HepG2 (cell line): ENCODE results near the gene KCNH8. TPM values are rescaled to one million over a fixed set of nuclear protein-coding genes. Genes with fewer than 3 reads are reported as not detected.
"Not testable (repeated sequence)": the region's sequence is repeated elsewhere in the genome, so short reads cannot be mapped to it uniquely, and the experiment has no call there.

Source experiments
- ATAC-seq: fragments of 200-7000 bp; cut with Tn5 transposase; 3 replicates; pipeline ENCODE4 v1.9.1; 2020; ENCODE audit warnings: mild to moderate bottlenecking, moderate library complexity
- BruUV-seq: library from RNA; stranded (reverse); fragments of 400-500 nt; replicated peaks from 2 replicates; lab custom pipeline; 2021; lab: Mats Ljungman, UMichigan
- CTCF ChIA-PET: fragments of 300-600 bp; formaldehyde crosslinking; extraction: SDS; loops from one replicate; lab custom pipeline; 2021; ENCODE audit warnings: low total read pairs, inconsistent platforms, low intra/inter-chr PET ratio; lab: Yijun Ruan, JAX
- POLR2A ChIA-PET: fragments of 350-600 bp; sonication (Branson Sonifier 250); formaldehyde crosslinking; loops from one replicate; lab custom pipeline; 2020; ENCODE audit warnings: antibody characterized with exemption, inconsistent platforms; lab: Yijun Ruan, JAX
- DNase-seq: peaks from one replicate; pipeline ENCODE4 v3.0.0-alpha.2; 2015; ENCODE audit warnings: low spot score
- FAIRE-seq: peaks from 3 replicates; lab custom pipeline; 2011; peaks lifted over from hg19 to GRCh38; lab: Jason Lieb, UNC
- H2AFZ ChIP-seq: one replicate; pipeline ENCODE4 v1.6.1; 2011; ENCODE audit warnings: low read length, inconsistent platforms
- H3K27ac ChIP-seq: fragments of 300-600 bp; 3 replicates; pipeline ENCODE4 v1.8.0; 2011; ENCODE audit warnings: mixed run types, mild to moderate bottlenecking, mixed read lengths, low read length, inconsistent platforms; ENCODE audit not compliant: insufficient read depth; ENCODE audit errors: extremely low read length
- H3K27me3 ChIP-seq, 2 experiments: fragments of 200-600 bp in 1 of 2; 2 replicates in 1 of 2; 3 replicates in 1 of 2; pipeline versions ENCODE4 v1.6.0 to v1.8.0; 2011; ENCODE audit warnings: low read length in 2 of 2, mild to moderate bottlenecking in 2 of 2, moderate library complexity in 2 of 2, inconsistent platforms in 1 of 2; ENCODE audit not compliant: insufficient read depth in 2 of 2, control insufficient read depth in 1 of 2
- H3K36me3 ChIP-seq, 2 experiments: fragments of 200-600 bp in 1 of 2; replicated peaks in 1 of 2; 2 replicates in 1 of 2; 3 replicates in 1 of 2; pipeline versions ENCODE4 v1.5.1 to v1.8.0; 2011; ENCODE audit warnings: low read length in 2 of 2, inconsistent platforms in 1 of 2; ENCODE audit not compliant: insufficient read depth in 2 of 2, control insufficient read depth in 1 of 2
- H3K4me1 ChIP-seq: 2 replicates; pipeline ENCODE4 v1.5.1; 2012; ENCODE audit warnings: low read length, inconsistent platforms; ENCODE audit not compliant: insufficient read depth
- H3K4me2 ChIP-seq: 2 replicates; pipeline ENCODE4 v1.6.0; 2011; ENCODE audit warnings: low read depth, low read length, inconsistent platforms
- H3K4me3 ChIP-seq, 3 experiments: fragments of 200-600 bp in 1 of 3; sonication (generic), shearing (Covaris generic) in 1 of 3; replicated peaks in 1 of 3; 2 replicates each; pipeline ENCODE4 v1.5.1; 2011 to 2016; ENCODE audit warnings: low read length in 3 of 3, inconsistent platforms in 2 of 3, low read depth in 2 of 3, mild to moderate bottlenecking in 2 of 3, control low read depth in 1 of 3, mixed read lengths in 1 of 3; ENCODE audit not compliant: insufficient read depth in 1 of 3
- H3K79me2 ChIP-seq: one replicate; pipeline ENCODE4 v1.6.1; 2011; ENCODE audit warnings: low read length, inconsistent platforms; ENCODE audit not compliant: insufficient read depth
- H3K9ac ChIP-seq: 2 replicates; pipeline ENCODE4 v1.6.0; 2011; ENCODE audit warnings: mild to moderate bottlenecking, low read depth, low read length, inconsistent platforms; ENCODE audit not compliant: insufficient read depth
- H3K9me3 ChIP-seq: 2 replicates; pipeline ENCODE4 v1.5.1; 2012; ENCODE audit warnings: mild to moderate bottlenecking, low read length
- H4K20me1 ChIP-seq: 2 replicates; pipeline ENCODE4 v1.6.0; 2011; ENCODE audit warnings: inconsistent platforms, mild to moderate bottlenecking, low read length, moderate library complexity; ENCODE audit not compliant: insufficient read depth
- ATAD3A ChIP-seq: sonication (generic); formaldehyde crosslinking; IDR thresholded peaks from 2 replicates; pipeline ENCODE4 v1.4.0; 2020; ENCODE audit warnings: missing genetic modification reagents
- ATF7-NPFF ChIP-seq: sonication (generic); formaldehyde crosslinking; IDR thresholded peaks from 2 replicates; pipeline ENCODE4 v1.8.1; 2023; ENCODE audit warnings: mild to moderate bottlenecking, low read depth, missing genetic modification reagents, moderate library complexity
- GLI4 ChIP-seq: sonication (generic); formaldehyde crosslinking; IDR thresholded peaks from 2 replicates; pipeline ENCODE4 v1.5.1; 2020; ENCODE audit warnings: missing genetic modification reagents, mild to moderate bottlenecking, moderate library complexity, borderline replicate concordance
- HDAC1 ChIP-seq: sonication (generic); formaldehyde crosslinking; IDR thresholded peaks from 2 replicates; pipeline ENCODE4 v1.5.1; 2020; ENCODE audit warnings: mild to moderate bottlenecking, missing genetic modification reagents
- HNF4A ChIP-seq: sonication (generic); formaldehyde crosslinking; IDR thresholded peaks from 2 replicates; pipeline ENCODE4 v1.4.0; 2020; ENCODE audit warnings: missing genetic modification reagents
- MTF1 ChIP-seq: sonication (generic); formaldehyde crosslinking; IDR thresholded peaks from 2 replicates; pipeline ENCODE4 v1.5.0; 2020; ENCODE audit warnings: missing genetic modification reagents
- RAD51 ChIP-seq: fragments of 450-650 bp; IDR thresholded peaks from 2 replicates; pipeline ENCODE4 v1.6.1; 2016; ENCODE audit warnings: borderline replicate concordance
- TCF12 ChIP-seq, 2 experiments: fragments of 450-650 bp in 1 of 2; sonication (generic) in 1 of 2; formaldehyde crosslinking in 1 of 2; IDR thresholded peaks; 2 replicates each; pipeline versions ENCODE4 v1.6.1 to v1.8.0; 2017 to 2022; ENCODE audit warnings: antibody characterized with exemption in 1 of 2, mild to moderate bottlenecking in 1 of 2, missing genetic modification reagents in 1 of 2, moderate library complexity in 1 of 2
- ZNF44 ChIP-seq: sonication (generic); formaldehyde crosslinking; IDR thresholded peaks from 2 replicates; pipeline ENCODE4 v1.5.1; 2020; ENCODE audit warnings: mild to moderate bottlenecking, missing genetic modification reagents
- ZSCAN21 ChIP-seq: sonication (generic); formaldehyde crosslinking; IDR thresholded peaks from 2 replicates; pipeline ENCODE4 v1.8.0; 2022; ENCODE audit warnings: mild to moderate bottlenecking, missing genetic modification reagents, moderate library complexity, borderline replicate concordance
- WGBS: methylation state at CpG from one replicate; pipeline ENCODE4 v1.1.6; 2017; ENCODE audit warnings: low lambda C conversion rate; 5-methylcytosine and 5-hydroxymethylcytosine counted together
- in situ Hi-C: cut with HindIII; loops from 2 replicates; pipeline ENCODE4 v1.10.0; 2017; ENCODE audit warnings: low pct_unique_long_range_greater_than_20kb; ENCODE audit not compliant: extremely low pct_ligation_motif_present
- intact Hi-C: fragments of 100-400 bp; cut with micrococcal nuclease; formaldehyde crosslinking; loops from one replicate; pipeline ENCODE4 v1.10.0; 2022; ENCODE audit not compliant: unreplicated experiment
- polyA plus RNA-seq, 8 experiments: library from polyadenylated mRNA; depleted of rRNA in 3 of 8; stranded (reverse) in 7 of 8; unstranded in 1 of 8; fragments of >200 nt; fragmentation: Illumina TruSeq in 4 of 8; extraction: Trizol in 4 of 8; gene quantifications; 2 replicates each; pipeline versions ENCODE4 v1.2.1 to v1.2.3, GENCODE V29; 2011 to 2016; ENCODE audit warnings: low read depth in 4 of 8, missing spikeins in 1 of 8, mixed read lengths in 1 of 8; ENCODE audit not compliant: insufficient read depth in 1 of 8
- total RNA-seq, 5 experiments: library from RNA; depleted of rRNA; stranded (reverse); fragments of >200 nt; fragmentation: Illumina TruSeq; extraction: Trizol; gene quantifications; 2 replicates each; pipeline ENCODE4 v1.2.3, GENCODE V29; 2016; ENCODE audit warnings: low read depth in 1 of 5
- TF ChIP-seq, protein P1 (sequence below): IDR thresholded peaks from 2 replicates; pipeline ENCODE4 v1.6.1; 2016
- TF ChIP-seq, protein P2 (sequence below): sonication (generic); formaldehyde crosslinking; IDR thresholded peaks from 2 replicates; pipeline ENCODE4 v1.5.1; 2020; ENCODE audit warnings: missing genetic modification reagents, mild to moderate bottlenecking, borderline replicate concordance
- TF ChIP-seq, protein P3 (sequence below): IDR thresholded peaks from 2 replicates; pipeline ENCODE4 v1.6.1; 2012; ENCODE audit warnings: inconsistent platforms
- TF ChIP-seq, protein P4 (sequence below): sonication (generic); formaldehyde crosslinking; conservative IDR thresholded peaks from 2 replicates; pipeline ENCODE4 v1.8.0; 2022; ENCODE audit warnings: mild to moderate bottlenecking, moderate library complexity, missing genetic modification reagents

Gene KCNH8
- total and polyA plus RNA-seq, 2 of the 13 experiments (the other 11 are each of a cell fraction or from before 2014, with no cell fraction given), result 0.04 TPM; not detected in 1

DNA sequence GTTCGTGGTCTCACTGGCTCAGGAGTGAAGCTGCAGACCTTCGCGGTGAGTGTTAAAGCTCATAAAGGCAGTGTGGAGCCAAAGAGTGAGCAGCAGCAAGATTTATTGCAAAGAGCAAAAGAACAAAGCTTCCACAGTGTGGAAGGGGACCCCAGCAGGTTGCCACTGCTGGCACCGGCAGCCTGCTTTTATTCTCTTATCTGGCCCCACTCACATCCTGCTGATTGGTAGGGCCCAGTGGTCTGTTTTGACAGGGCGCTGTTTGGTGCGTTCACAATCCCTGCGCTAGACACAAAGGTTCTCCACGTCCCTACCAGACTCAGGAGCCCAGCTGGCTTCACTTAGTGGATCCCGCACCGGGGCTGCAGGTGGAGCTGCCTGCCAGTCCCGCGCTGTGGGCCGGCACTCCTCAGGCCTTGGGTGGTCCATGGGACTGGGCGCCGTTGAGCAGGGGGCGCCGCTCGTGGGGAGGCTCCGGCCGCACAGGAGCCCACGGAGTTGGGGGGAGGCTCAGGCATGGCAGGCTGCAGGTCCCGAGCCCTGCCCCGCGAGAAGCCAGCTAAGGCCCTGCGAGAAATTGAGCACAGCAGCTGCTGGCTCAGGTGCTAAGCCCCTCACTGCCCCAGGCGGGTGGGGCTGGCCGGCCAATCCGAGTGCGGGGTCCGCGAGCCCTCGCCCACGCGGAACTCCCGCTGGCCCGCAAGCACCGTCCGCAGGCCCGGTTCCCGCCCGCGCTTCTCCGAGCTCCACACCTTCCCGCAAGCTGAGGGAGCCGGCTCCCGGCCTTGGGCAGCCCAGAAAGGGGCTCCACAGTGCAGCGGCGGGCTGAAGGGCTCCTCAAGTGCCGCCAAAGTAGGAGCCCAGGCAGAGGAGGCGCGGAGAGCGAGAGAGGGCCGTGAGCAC, 85.8 kb downstream of the KCNH8 start:
- DNase-seq, H3K79me2 ChIP-seq, H3K9ac ChIP-seq, H3K27ac ChIP-seq, in situ Hi-C loops, H3K27me3 ChIP-seq, ATAC-seq, H2AFZ ChIP-seq, H3K4me1 ChIP-seq, H3K4me2 ChIP-seq, POLR2A ChIA-PET, H3K4me3 ChIP-seq, intact Hi-C loops, H3K36me3 ChIP-seq, FAIRE-seq, CTCF ChIA-PET, H3K9me3 ChIP-seq, H4K20me1 ChIP-seq, BruUV-seq: not testable (repeated sequence)
- 74% methylated on average over 22 of the region's 53 CpGs for WGBS

DNA sequence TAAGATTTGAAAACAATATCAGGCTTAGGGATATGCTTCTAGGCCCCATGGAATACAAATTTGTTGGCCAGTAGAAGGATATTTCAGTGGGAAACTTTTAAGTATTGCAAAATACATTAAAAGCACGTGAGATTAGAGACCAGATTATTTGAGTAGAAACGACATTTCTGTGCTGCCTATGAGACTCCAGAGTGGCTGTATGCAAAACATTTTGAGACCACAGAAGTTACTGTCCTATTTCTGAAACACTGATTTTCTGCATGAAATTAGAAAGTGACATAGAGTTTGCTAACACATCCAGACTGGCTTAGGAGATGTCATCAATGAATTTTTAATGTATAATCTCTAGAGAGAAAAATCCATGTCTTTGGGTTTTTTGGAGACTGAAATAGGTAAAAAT, 99.8 kb downstream of the KCNH8 start:
- H4K20me1 ChIP-seq, result no peaks in the 10 kb centered on the region
- CTCF ChIA-PET, result no interaction called here
- ATAC-seq, result no peak
- DNase-seq, result no peak
- H3K4me2 ChIP-seq, result no peak overlapping the region
- H3K36me3 ChIP-seq, result no peaks in the 10 kb centered on the region
- no peaks in the 10 kb centered on the region for H3K79me2 ChIP-seq
- BruUV-seq, result no TSS peak
- no peak overlapping the region for H3K27ac ChIP-seq
- FAIRE-seq, result no peak
- no peaks in the 10 kb centered on the region for H3K9me3 ChIP-seq
- H3K4me3 ChIP-seq, result no peak overlapping the region
- 0% methylated on average over 2 of the region's 2 CpGs for whole genome bisulfite sequencing
- no peak overlapping the region for H2AFZ ChIP-seq
- intact Hi-C loops, result no loop called here
- H3K4me1 ChIP-seq, result no peaks in the 10 kb centered on the region
- in situ Hi-C loops, result no loop called here
- H3K27me3 ChIP-seq, result no peaks in the 10 kb centered on the region
- no peak overlapping the region for H3K9ac ChIP-seq
- POLR2A ChIA-PET, result no interaction called here
- TF ChIP-seq, protein P1, sequence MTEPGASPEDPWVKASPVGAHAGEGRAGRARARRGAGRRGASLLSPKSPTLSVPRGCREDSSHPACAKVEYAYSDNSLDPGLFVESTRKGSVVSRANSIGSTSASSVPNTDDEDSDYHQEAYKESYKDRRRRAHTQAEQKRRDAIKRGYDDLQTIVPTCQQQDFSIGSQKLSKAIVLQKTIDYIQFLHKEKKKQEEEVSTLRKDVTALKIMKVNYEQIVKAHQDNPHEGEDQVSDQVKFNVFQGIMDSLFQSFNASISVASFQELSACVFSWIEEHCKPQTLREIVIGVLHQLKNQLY (CRISPR knock-in tag), result no peak
- TF ChIP-seq, protein P2, sequence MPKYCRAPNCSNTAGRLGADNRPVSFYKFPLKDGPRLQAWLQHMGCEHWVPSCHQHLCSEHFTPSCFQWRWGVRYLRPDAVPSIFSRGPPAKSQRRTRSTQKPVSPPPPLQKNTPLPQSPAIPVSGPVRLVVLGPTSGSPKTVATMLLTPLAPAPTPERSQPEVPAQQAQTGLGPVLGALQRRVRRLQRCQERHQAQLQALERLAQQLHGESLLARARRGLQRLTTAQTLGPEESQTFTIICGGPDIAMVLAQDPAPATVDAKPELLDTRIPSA, result no peak
- no peak for TF ChIP-seq HNF4A (CRISPR knock-in tag)
- no peak for TF ChIP-seq MTF1 (CRISPR knock-in tag)
- TF ChIP-seq TCF12 (IDR thresholded peaks at IDR 0.05), result no peak
- TF ChIP-seq TCF12 (CRISPR knock-in tag; IDR thresholded peaks at IDR 0.05), result no peak
- TF ChIP-seq ATF7-NPFF (CRISPR knock-in tag), result no peak
- TF ChIP-seq, protein P3, sequence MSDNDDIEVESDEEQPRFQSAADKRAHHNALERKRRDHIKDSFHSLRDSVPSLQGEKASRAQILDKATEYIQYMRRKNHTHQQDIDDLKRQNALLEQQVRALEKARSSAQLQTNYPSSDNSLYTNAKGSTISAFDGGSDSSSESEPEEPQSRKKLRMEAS, result no peak
- no peak for TF ChIP-seq GLI4
- TF ChIP-seq ATAD3A (CRISPR knock-in tag), result no peak
- no peak for TF ChIP-seq ZNF44 (CRISPR knock-in tag)
- no peak for TF ChIP-seq RAD51
- TF ChIP-seq ZSCAN21 (CRISPR knock-in tag), result no peak
- TF ChIP-seq HDAC1 (CRISPR knock-in tag), result no peak
- TF ChIP-seq, protein P4, sequence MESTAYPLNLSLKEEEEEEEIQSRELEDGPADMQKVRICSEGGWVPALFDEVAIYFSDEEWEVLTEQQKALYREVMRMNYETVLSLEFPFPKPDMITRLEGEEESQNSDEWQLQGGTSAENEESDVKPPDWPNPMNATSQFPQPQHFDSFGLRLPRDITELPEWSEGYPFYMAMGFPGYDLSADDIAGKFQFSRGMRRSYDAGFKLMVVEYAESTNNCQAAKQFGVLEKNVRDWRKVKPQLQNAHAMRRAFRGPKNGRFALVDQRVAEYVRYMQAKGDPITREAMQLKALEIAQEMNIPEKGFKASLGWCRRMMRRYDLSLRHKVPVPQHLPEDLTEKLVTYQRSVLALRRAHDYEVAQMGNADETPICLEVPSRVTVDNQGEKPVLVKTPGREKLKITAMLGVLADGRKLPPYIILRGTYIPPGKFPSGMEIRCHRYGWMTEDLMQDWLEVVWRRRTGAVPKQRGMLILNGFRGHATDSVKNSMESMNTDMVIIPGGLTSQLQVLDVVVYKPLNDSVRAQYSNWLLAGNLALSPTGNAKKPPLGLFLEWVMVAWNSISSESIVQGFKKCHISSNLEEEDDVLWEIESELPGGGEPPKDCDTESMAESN (CRISPR knock-in tag), result no peak
